Fibroblast of skin of abdomen (primary cell): ENCODE data around the gene UHRF2.
"Not testable (repeated sequence)": the region's sequence is repeated elsewhere in the genome, so short reads cannot be mapped to it uniquely, and the experiment has no call there.

Source experiments
- DNase-seq: peaks from one replicate; pipeline ENCODE4 v3.0.0-alpha.2; 2013

UHRF2 gene

DNA sequence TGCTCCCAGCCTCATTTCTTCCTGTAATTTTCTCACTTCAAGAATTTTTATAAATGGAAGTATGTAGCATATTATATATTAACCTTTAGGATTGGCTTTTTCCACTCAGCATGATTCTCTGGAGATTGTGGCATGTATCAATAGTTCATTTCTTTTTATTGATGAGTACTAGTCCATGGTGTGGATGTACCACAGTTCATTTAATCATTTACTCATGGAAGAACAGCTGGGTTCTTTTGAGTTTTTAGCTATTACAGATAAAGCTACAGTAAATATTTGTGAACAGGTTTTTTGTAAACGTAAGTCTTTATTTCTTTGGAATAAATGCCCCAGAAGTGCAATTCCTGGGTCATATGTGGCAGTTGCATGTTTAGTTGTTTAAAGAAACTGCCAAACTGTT, 76.1 kb downstream of the UHRF2 start:
- DNase-seq: no peak

DNA sequence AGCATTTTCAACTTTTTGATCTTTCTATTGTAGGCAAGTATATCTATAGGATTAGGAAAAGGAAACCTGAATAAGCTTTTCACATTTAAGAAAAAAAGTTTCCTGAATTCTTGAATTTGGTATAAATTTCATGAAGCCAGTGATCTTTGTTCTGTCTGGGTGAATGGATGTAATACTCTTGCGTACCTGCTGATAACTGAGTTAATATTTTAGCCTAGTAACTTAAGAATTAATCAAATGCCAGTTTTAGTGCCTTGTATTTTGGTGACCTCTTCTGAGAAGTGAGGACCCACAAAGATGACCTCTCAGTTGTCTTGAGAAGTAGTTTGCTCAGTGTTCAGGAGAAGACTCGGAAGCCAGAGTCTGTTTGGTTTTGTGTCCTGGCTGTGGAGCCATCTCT, 77.9 kb downstream of the UHRF2 start:
- DNase-seq: no peak

DNA sequence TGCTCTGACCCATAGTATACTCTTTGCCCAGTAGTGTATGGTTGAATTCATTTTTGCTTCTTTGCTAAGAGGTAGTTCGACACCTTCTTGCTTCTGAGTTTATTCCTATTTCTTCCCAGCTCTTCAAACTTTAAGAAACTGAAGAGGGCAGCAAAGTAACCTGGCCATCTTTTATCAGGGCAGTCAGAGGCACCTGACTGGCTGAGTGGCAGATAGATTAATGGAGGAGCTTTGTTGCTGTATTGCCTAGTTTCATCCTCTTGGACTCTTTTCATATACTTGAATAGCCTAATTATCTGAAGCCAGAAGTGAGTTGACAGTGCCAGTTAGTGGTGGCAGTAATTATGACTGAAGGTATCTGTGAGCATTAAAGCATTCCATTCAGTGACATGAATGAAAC, 82.5 kb downstream of the UHRF2 start:
- DNase-seq: no peak

DNA sequence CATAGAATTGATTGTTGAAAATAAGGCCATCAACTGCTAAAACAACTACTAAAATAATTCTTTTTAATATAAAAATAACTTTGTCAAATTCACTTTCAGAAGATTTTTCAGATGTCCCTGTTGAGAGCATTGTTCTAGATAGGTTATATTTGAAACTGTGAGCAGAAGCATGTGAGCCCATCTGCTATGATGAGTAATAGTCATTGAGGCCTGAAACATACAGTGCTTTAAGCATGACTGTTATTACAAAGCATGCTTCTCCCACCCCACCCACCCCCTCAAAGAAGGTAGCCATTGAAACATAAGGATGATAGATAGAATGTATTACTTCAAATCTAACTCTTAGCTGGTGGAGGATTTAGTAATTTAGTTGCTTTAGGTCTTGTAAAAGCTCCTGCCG, 86.0 kb downstream of the UHRF2 start:
- peak; percentile 67 for DNase-seq

DNA sequence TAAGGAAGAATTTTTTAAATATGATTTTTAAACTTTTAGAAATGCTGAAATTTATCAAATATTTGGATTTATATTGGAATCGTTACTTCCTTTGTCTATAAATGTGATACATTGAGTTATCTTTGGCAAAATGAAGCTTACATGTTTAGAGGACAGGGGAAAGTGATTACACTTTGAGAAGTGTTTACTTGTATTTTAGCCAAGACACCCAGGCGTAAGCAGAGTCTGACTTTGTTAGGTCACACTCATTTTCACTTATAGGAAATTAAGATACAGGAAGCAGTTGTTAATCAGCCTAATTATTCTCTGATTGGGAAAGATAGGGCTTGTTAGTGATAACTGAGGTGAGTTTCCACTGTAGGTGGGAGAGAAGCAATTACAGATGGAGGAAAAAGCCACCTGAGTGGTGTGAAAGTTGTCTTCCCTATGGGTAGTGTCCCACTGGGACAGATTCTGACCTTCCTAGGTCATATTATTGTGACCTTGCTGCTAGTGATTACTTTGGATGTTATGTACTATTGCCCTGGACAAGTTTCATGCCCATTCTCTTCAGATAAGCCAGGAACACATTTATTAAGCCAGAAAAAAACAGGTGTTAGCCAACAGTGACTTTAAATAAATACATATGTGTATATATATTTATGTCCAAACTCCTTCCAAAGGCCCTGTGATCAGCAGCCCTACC, 88.7 kb downstream of the UHRF2 start:
- no peak for DNase-seq

DNA sequence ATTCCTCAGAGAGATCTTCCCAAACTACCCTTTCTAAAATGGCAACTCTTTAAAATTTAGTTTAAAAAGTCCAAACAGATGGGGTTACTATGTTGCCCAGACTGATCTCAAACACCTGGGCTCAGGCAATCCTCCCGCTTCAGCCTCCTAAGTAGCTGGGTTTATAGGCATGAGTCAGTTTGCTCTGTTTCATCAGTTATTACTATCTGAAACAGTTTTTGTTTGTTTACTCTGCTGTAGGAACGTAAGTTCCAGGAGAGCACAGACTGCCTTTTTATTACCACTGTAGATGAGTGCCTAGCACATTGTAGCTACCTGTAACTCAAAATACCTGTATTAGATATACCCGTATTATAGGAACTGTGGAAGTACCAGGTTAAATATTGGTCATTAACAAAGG, 89.4 kb downstream of the UHRF2 start:
- DNase-seq: no peak

DNA sequence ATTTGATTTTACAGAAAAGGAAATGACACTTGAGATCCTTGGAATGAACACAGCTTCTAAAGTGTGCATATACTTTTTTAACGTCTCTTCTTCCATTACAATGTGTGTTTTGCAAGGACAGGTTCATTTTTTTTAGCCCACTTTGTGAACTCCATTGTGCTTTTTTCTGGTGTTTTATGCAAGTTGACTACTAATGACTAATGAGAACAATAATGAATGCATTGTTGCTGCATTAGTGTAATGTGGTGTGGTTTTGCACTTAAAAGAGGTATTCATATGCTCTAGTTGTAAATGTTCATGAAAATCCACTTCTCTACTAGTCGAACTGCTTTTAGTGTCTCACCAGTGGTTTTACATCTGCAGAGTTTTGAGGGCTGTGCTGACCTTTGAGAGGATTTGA, 93.6 kb downstream of the UHRF2 start:
- DNase-seq: peak; percentile 57

DNA sequence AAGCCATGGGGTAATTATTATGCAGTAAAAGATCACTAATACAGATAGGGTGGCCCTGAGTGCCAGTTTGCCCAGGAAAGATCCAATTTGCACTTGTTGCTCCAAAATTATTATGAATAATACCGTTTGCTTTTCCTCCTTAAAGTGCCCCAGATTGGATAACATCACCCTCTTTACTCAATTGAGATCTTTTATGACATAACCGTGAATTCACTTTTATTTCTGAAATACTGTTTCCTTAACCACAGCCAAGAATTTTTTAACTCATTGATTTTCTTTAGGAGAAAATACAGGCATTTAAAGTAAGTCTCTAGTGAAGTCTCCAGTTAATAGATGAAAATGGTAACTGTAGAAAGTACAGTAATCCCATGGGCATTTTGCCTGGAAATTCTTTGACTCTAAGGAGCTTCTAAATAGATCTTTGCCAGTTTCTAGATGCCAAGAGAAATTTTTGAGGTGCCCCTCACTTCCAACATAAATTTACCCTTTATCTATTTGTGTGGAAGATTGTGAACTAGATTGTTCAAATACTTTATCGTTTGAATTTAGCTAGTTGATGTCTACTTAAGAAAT, 99.2 kb downstream of the UHRF2 start:
- peak; percentile 23 for DNase-seq

DNA sequence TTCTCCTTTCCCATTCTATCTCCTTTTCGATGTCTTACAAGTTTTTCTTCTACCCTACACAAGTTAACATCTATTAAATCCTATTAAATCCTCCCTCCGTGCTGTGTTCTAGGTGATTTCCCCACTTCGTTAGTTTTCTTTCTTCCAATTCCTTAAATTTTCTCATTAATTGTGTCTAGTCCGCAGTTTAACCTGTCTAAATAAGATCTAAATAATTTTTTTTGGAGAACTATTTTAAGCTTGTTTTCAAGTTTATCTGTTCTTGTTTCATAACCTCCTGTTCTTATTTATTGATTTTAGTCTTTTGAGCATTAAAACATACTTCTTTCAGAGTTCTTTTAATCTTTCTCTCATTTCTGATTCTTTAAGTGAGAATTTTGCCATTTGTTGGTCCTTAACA, 109.3 kb downstream of the UHRF2 start:
- DNase-seq: no peak

DNA sequence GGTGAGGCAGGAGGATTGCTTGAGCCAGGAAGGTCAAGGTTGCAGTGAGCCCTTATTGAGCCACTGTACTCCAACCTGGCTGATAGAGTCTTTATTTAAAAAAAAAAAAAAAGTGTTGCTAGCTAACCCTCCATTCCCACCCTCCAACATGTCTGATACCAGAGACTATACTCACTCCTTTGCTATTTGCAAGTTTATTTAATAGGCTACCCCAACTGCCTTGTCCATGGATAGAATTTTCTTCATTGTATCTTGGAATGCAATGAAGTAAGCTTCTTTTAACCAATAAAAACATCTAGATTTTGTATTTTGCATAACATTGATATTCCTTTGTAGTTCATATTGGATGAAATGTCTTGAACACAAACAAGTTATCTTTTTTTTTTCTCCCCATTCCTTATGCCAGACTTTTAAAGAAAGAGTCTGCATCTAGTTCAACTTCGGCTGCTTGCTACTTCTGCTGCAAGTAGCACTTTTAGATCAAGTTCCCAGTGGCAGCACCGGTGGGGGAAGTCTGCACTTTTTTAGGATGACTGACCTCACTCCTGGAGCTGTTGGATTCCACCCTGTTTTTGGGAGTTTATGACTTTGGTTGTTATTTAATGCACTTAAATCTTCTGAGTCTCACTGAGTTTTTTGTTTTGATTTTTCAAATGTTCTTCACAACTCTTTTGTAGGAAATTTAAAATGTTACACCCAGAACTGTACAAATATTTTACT, 112.5 kb downstream of the UHRF2 start:
- peak; percentile 49 for DNase-seq

DNA sequence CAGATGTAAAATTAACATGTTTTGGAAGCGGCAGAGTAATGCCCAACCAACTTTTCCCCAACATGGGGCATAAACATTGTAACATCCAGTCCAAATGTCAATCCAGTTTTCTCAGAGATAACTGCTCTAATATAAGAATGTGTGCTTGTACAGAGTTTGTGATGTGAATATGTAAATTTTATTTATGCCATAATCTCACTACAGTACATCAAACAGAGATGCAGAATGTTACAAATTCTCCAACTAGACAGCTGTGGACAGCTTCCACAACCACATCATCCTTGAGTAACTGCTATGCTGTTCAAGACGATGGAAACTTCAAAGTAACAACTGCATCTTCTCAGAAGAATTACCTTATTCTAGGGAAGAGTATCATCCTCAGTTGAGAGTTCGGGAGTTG, 122.6 kb downstream of the UHRF2 start:
- no peak for DNase-seq

DNA sequence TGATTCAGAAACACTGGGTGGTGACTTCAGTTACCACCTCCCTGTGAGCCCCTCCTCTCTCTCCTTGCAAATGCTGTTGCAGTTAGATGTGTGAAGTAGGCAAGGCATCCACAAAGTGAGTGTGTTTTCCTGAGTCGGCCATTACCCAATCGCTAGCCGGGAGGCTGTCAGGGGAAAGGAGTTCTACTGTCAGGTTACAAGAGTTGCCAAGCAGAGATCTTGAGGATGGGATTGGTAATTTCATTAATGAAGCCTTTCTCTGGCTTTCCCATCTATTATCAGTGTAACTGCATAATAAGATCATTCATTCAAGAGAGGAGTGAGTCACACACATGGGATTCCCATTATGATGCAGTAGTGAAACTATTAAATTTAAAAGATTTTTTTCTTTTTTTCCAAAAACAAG, 125.7 kb downstream of the UHRF2 start:
- peak; percentile 26 for DNase-seq

DNA sequence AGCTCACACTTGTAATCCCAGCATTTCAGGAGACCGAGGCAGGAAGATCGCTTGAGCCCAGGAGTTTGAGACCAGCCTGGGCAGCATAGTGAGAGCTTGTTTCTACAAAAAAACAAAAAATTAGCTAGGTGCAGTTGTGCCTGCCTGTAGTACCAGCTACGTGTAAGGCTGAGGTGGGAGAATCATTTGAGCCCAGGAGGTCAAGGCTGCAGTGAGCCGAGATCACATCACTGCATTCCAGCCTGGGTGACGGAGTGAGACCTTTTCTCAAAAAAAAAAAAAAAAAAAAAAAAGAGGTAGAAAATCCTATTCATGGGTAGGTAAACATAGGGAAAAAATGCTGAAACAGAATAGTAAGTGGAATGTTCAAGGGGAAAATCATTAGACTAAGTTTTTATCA, 129.6 kb downstream of the UHRF2 start:
- DNase-seq: not testable (repeated sequence)

DNA sequence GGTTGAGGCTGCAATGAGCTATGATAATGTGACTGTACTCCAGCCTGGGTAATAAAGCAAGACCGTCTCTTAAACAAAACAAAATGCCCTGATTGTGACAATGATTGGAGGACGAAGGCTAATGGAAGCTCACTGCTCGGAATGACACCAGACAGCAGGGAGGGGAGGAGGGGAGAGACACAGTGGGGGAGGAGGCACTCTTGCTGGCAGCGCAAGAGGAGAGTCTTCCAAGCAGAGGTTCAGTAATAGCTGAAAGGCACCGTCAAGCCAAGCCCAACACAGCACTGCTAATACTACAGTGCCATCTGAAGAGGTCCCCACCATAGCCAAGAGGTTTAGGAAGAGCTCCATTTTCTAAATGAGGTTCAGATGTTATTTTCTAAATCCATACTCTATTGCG, 130.2 kb downstream of the UHRF2 start:
- no peak for DNase-seq

DNA sequence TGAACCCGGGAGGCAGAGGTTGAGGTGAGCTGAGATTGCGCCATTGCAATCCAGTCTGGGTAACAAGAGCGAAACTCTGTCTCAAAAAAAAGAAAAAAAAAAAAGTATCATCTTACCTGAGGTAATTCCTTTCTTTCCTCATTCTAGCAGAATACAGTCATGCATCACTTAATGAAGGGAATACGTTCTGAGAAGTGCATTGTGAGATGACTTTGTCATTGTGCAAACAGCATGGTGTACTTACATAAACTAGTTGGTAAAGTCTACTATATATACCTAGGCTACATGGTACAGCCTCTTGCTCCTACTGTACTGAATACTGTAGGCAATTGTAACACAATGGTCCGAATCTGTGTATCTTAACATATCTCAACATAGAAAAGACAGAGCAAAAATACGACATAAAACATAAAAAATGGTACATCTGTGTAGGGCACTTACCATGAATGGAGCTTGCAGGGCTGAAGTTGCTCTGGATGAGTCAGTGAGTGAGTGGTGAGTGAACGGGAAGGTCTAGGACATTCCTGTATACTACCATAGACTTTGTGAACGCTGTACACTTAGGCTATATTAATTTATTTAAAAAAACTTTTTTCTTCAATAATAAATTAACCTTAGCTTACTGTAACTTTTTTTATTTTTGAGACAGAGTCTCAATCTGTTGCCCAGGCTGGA, 132.2 kb downstream of the UHRF2 start:
- no peak for DNase-seq

DNA sequence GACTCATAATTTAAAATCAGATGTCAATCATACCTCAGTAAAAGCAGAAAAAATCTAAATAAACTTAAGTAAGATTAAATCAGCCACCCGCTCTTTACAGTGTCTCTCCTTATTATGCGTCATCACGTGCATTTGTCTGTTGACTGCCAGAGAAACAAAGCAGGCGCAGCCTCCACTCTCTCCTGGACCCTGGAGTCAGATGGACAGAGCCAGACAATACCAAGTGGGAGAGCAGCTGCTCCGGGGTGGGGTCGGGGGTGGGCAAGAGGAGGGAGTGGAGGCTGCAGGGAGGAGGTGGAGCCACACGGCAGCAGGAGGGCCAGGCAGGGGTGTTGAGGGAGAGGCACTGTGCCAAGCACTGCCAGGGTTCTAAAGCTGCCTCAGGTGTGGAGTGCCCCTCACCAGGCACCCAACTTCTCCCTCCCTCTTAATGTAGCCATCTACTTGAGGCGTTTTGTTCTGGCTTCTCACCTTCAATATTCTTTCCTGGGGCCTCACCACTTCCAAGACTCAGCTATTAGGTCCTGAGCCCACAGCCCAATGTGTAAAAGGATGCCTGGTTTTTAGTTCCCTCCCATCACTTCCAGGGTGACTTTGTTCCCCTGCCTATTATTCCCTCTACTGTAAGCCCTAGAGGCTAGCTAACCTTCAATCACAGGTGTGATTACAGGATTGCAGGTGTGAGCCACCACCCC, 136.3 kb downstream of the UHRF2 start:
- DNase-seq: no peak

DNA sequence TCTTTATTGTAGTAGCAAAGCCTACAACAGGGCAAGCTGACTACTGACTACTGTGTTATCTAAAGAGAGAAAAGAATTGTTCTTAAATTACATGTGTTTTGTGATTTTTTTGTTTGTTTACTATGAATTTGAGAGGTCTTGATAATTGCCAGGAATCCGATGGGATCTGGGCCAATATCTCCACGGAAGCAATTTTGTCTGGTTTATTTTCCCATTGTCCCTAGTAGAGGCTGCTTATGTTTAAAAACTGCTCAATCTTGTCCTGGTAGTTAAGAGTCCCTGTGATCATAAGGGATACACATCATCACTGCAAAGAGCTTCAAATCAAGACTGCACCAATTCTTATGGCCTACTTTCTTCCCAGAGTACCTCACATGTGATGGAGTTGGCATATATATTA, 138.1 kb downstream of the UHRF2 start:
- no peak for DNase-seq

DNA sequence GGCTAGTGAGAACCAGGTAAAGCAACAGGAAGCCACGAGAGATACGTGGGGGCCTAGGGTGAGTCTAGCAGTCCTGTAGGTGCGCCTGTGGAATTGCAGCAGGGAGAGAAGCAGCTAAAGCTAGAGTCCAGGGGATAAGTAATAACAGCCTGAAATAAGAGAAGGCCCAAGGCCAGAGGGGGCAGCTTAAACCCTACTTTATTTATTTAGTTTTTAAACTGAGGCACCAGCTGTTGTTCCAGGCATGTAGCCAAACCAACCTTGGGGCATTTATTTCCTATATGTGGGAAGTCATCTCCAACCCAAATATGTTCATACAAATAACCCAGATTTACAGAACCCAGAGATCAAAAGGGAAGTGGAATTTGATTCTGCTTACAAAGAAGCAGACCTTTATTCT, 139.0 kb downstream of the UHRF2 start:
- peak; percentile 56 for DNase-seq

DNA sequence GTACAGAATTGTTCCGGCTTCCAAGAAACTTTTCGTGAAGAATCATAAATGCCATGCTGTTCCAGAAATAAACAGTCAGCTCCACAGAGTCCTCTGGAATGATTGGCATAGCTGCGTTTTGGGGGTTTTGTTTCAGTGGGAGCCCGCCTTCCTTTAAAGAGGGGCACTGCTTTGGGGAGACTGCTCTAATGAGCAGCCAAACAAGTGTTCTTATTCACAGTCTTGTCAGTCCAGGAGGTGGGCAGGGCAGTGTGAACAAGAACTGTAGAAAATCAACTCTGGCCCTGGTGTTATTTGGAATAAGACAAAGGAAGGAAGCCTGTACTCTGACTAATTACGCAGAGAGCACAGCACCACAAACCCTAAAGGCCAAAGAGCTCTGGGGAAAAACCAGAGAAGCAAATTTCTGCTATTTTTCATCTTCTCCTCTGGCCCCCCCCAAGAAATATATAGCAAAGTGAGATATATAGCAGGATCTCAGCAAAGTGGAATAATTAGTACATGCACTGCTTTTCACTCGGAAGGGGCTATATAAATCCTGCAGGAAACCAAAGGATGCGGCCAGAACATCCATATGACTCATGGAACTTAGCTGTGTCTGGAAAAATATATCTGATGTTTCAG, 139.6 kb downstream of the UHRF2 start:
- peak; percentile 38 for DNase-seq

DNA sequence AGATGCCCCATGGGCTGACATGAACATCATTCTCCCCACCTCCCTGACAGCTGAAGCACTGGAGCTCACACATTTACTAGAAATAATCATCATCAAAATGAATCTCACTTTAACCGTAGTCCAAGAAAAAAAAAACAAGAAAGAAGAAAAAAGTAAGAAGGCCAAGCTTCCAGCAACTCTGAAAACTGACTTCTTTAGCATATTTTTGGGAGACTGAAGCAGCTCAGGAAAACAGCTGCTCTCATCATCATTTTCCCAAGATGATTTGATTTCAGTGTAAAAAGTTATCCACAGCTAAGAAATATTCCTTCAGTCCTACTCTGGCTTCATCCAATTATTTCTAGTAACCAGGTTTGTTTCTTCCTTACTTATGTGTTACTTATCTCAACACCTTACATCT, 140.9 kb downstream of the UHRF2 start:
- DNase-seq: no peak
